WTC11 (cell line): ENCODE measurements around the gene MAP1B. TPM values are rescaled to one million over a fixed set of nuclear protein-coding genes. Genes with fewer than 3 reads are reported as not detected.

Experiments
- ATAC-seq: fragments of 200-7000 bp; cut with Tn5 transposase; 2 replicates; pipeline ENCODE4 v1.10.0; 2021; ENCODE audit warnings: mild to moderate bottlenecking, moderate library complexity
- CTCF ChIA-PET: fragments of 300-600 bp; sonication (Branson Sonifier 250); formaldehyde crosslinking; loops from one replicate; lab custom pipeline; 2021; ENCODE audit warnings: antibody characterized with exemption; lab: Charles Lee
- POLR2A ChIA-PET: fragments of 350-600 bp; sonication (Branson Sonifier 250); formaldehyde crosslinking; loops from one replicate; lab custom pipeline; 2021; ENCODE audit warnings: antibody characterized with exemption; lab: Charles Lee
- DNase-seq: peaks from one replicate; pipeline ENCODE4 v3.0.0; 2021; ENCODE audit warnings: low spot score
- H3K27ac Mint-ChIP-seq: 2 replicates; pipeline ENCODE4 v1.8.0; 2021; ENCODE audit warnings: mixed read lengths
- H3K27me3 Mint-ChIP-seq: 2 replicates; pipeline ENCODE4 v1.8.0; 2021; ENCODE audit warnings: low read depth, mild to moderate bottlenecking, moderate library complexity, mixed read lengths
- H3K36me3 Mint-ChIP-seq: 2 replicates; pipeline ENCODE4 v1.8.0; 2021; ENCODE audit warnings: mixed read lengths
- H3K4me1 Mint-ChIP-seq: 2 replicates; pipeline ENCODE4 v1.8.0; 2022; ENCODE audit warnings: mixed read lengths
- H3K4me3 Mint-ChIP-seq: 2 replicates; pipeline ENCODE4 v1.8.0; 2021; ENCODE audit warnings: mild to moderate bottlenecking, moderate library complexity, mixed read lengths
- H3K9me3 Mint-ChIP-seq: 2 replicates; pipeline ENCODE4 v1.8.0; 2021; ENCODE audit warnings: mixed read lengths
- AR ChIP-seq: fragments of 250-450 bp; sonication (Bioruptor Pico); IDR thresholded peaks from 2 replicates; pipeline ENCODE4 v1.9.0; 2021; ENCODE audit warnings: mild to moderate bottlenecking
- CREB1 ChIP-seq: sonication (generic); formaldehyde crosslinking; IDR thresholded peaks from 2 replicates; pipeline ENCODE4 v1.8.0; 2023; ENCODE audit warnings: mild to moderate bottlenecking, missing genetic modification reagents
- CREM ChIP-seq: sonication (generic); formaldehyde crosslinking; IDR thresholded peaks from 2 replicates; pipeline ENCODE4 v1.8.1; 2022; ENCODE audit warnings: mild to moderate bottlenecking, missing genetic modification reagents, moderate library complexity
- E2F4 ChIP-seq: sonication (generic); formaldehyde crosslinking; IDR thresholded peaks from 2 replicates; pipeline ENCODE4 v1.8.1; 2022; ENCODE audit warnings: low read depth, mild to moderate bottlenecking, moderate library complexity, missing genetic modification reagents, borderline replicate concordance
- EMX1 ChIP-seq: fragments of 250-450 bp; sonication (Bioruptor Pico); IDR thresholded peaks from 2 replicates; pipeline ENCODE4 v1.8.0; 2021; ENCODE audit warnings: mild to moderate bottlenecking
- HMGA2 ChIP-seq: fragments of 250-450 bp; sonication (Bioruptor Pico); IDR thresholded peaks from 2 replicates; pipeline ENCODE4 v1.4.0; 2021; ENCODE audit warnings: mild to moderate bottlenecking, moderate library complexity
- JAZF1 ChIP-seq: fragments of 250-450 bp; sonication (Bioruptor Pico); IDR thresholded peaks from 2 replicates; pipeline ENCODE4 v1.9.0; 2021; ENCODE audit warnings: moderate library complexity, mild to moderate bottlenecking, inconsistent platforms
- NR1H2 ChIP-seq: sonication (generic); formaldehyde crosslinking; IDR thresholded peaks from 2 replicates; pipeline ENCODE4 v1.9.0; 2021; ENCODE audit warnings: mild to moderate bottlenecking, moderate library complexity, missing genetic modification reagents
- PRDM15 ChIP-seq: sonication (generic); formaldehyde crosslinking; IDR thresholded peaks from 2 replicates; pipeline ENCODE4 v1.8.0; 2022; ENCODE audit warnings: missing genetic modification reagents
- TEAD1 ChIP-seq: sonication (generic); formaldehyde crosslinking; IDR thresholded peaks from 2 replicates; pipeline ENCODE4 v1.8.0; 2022; ENCODE audit warnings: mild to moderate bottlenecking, missing genetic modification reagents
- TEAD4 ChIP-seq: sonication (generic); formaldehyde crosslinking; IDR thresholded peaks from 2 replicates; pipeline ENCODE4 v1.8.0; 2022; ENCODE audit warnings: mild to moderate bottlenecking, missing genetic modification reagents
- TP53 ChIP-seq: sonication (generic); formaldehyde crosslinking; IDR thresholded peaks from 2 replicates; pipeline ENCODE4 v1.8.1; 2023; ENCODE audit warnings: mild to moderate bottlenecking, missing genetic modification reagents
- USF1 ChIP-seq: sonication (generic); formaldehyde crosslinking; IDR thresholded peaks from 2 replicates; pipeline ENCODE4 v1.8.0; 2022; ENCODE audit warnings: mild to moderate bottlenecking, missing genetic modification reagents
- ZBTB43 ChIP-seq: sonication (generic); formaldehyde crosslinking; IDR thresholded peaks from 2 replicates; pipeline ENCODE4 v1.8.1; 2023; ENCODE audit warnings: mild to moderate bottlenecking, missing genetic modification reagents
- ZNF423 ChIP-seq: fragments of 250-450 bp; sonication (Bioruptor Pico); IDR thresholded peaks from 2 replicates; pipeline ENCODE4 v2.1.2; 2022; ENCODE audit warnings: mild to moderate bottlenecking, moderate library complexity
- ZNF532 ChIP-seq: fragments of 250-450 bp; sonication (Bioruptor Pico); IDR thresholded peaks from 2 replicates; pipeline ENCODE4 v1.9.0; 2021; ENCODE audit warnings: mild to moderate bottlenecking, borderline replicate concordance
- total RNA-seq: library from RNA; stranded (reverse); gene quantifications from 3 replicates; pipeline ENCODE4 v1.2.3, GENCODE V29; 2021

The MAP1B gene
- total RNA-seq, 1 experiment from 2014 or later = 95.0 TPM

GRCh38 chr5:72163349-72163983 is 56.2 kb downstream of the MAP1B start:
- H3K27me3 Mint-ChIP-seq = no peaks in the 10 kb centered on the region
- POLR2A ChIA-PET = no interaction called here
- H3K27ac Mint-ChIP-seq = peak overlapping the region; percentile 12; the same call in 1 of the 2 replicates
- H3K36me3 Mint-ChIP-seq = no peaks in the 10 kb centered on the region
- no peak overlapping the region for H3K4me3 Mint-ChIP-seq
- H3K9me3 Mint-ChIP-seq = no peaks in the 10 kb centered on the region
- CTCF ChIA-PET = interaction anchor here (1.1 kb wide), 1 partner anchor 117 kb away, joined by 3 read pairs; no protein-coding TSS in a partner anchor
- H3K4me1 Mint-ChIP-seq = peaks cover 49% of the 10 kb centered on the region
- DNase-seq (no peak), ATAC-seq (no peak)
- no peak for TF ChIP-seq HMGA2 (CRISPR knock-in tag)
- no peak for TF ChIP-seq ZNF423 (CRISPR knock-in tag)
- no peak for TF ChIP-seq TEAD1 (CRISPR knock-in tag)
- TF ChIP-seq E2F4 (CRISPR knock-in tag) = no peak
- no peak for TF ChIP-seq AR
- no peak for TF ChIP-seq CREB1 (CRISPR knock-in tag)
- no peak for TF ChIP-seq EMX1 (CRISPR knock-in tag)
- no peak for TF ChIP-seq NR1H2 (CRISPR knock-in tag)
- TF ChIP-seq JAZF1 = no peak
- TF ChIP-seq ZBTB43 = no peak

GRCh38 chr5:72166070-72166979 is 59.0 kb downstream of the MAP1B start:
- ATAC-seq = peak; percentile 77
- DNase-seq = peak; percentile 33
- Mint-ChIP-seq H3K9me3 (no peaks in the 10 kb centered on the region), H3K27ac (peak overlapping the region; percentile 93), H3K27me3 (no peaks in the 10 kb centered on the region), H3K4me1 (peaks cover 66% of the 10 kb centered on the region), H3K4me3 (peak overlapping the region; percentile 45), H3K36me3 (no peaks in the 10 kb centered on the region)
- CTCF ChIA-PET = interaction anchor here (1.0 to 1.4 kb wide), 3 partner anchors 13 to 47 kb away, joined by 4 read pairs; no protein-coding TSS in a partner anchor
- POLR2A ChIA-PET = no interaction called here
- TF ChIP-seq TP53 (CRISPR knock-in tag) (no peak), TEAD4 (CRISPR knock-in tag) (no peak), NR1H2 (CRISPR knock-in tag) (no peak), CREM (CRISPR knock-in tag) (no peak), PRDM15 (CRISPR knock-in tag) (peak; percentile 87), ZNF532 (CRISPR knock-in tag) (no peak), USF1 (CRISPR knock-in tag) (no peak)
